Subcutaneous adipose tissue (tissue), 4 donors: ENCODE results near the gene MARCHF4. TPM values are rescaled to one million over a fixed set of nuclear protein-coding genes. Genes with fewer than 3 reads are reported as not detected.

Experiments
- total RNA-seq, 4 donors: library from RNA; depleted of rRNA; stranded (reverse); fragments of >200 nt; gene quantifications; one replicate each; pipeline ENCODE4 v1.1.0, GENCODE V29; 2016
- TF ChIP-seq, protein P1 (sequence below): fragments of 450-650 bp; IDR thresholded peaks from one replicate; pipeline ENCODE4 v1.5.1; 2016; ENCODE audit warnings: low read depth, mild to moderate bottlenecking, control low read depth, antibody characterized with exemption, moderate library complexity

MARCHF4 gene
- total RNA-seq, 4 donors from 2014 or later = not detected

DNA sequence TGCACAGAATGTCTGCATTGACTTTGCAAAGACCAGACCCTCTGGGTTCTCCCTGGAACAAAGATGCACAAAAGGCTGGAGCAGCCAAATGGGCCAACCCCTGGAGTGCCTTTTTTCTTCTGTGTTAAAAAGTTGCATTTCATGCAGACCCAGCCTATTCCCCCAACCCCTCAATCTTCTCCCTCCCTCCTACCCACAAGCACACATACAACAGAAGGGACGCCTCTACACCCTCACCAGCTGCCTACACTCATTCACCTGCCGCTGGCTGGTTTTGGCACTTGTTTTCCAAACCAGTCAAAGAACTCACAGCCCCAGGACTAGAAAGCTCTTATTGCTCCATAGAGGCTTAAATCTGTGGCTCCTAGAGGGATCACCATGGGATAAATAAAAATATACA is 16.6 kb downstream of the MARCHF4 start:
- TF ChIP-seq, protein P1, sequence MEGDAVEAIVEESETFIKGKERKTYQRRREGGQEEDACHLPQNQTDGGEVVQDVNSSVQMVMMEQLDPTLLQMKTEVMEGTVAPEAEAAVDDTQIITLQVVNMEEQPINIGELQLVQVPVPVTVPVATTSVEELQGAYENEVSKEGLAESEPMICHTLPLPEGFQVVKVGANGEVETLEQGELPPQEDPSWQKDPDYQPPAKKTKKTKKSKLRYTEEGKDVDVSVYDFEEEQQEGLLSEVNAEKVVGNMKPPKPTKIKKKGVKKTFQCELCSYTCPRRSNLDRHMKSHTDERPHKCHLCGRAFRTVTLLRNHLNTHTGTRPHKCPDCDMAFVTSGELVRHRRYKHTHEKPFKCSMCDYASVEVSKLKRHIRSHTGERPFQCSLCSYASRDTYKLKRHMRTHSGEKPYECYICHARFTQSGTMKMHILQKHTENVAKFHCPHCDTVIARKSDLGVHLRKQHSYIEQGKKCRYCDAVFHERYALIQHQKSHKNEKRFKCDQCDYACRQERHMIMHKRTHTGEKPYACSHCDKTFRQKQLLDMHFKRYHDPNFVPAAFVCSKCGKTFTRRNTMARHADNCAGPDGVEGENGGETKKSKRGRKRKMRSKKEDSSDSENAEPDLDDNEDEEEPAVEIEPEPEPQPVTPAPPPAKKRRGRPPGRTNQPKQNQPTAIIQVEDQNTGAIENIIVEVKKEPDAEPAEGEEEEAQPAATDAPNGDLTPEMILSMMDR = no peak

GRCh38 chr2:216354306-216354705 is 18.0 kb downstream of the MARCHF4 start:
- TF ChIP-seq, protein P1 = no peak

- TF ChIP-seq, protein P1 = no peak
Observed at GRCh38 chr2:216352653-216353270, 19.5 kb downstream of the MARCHF4 start.

DNA sequence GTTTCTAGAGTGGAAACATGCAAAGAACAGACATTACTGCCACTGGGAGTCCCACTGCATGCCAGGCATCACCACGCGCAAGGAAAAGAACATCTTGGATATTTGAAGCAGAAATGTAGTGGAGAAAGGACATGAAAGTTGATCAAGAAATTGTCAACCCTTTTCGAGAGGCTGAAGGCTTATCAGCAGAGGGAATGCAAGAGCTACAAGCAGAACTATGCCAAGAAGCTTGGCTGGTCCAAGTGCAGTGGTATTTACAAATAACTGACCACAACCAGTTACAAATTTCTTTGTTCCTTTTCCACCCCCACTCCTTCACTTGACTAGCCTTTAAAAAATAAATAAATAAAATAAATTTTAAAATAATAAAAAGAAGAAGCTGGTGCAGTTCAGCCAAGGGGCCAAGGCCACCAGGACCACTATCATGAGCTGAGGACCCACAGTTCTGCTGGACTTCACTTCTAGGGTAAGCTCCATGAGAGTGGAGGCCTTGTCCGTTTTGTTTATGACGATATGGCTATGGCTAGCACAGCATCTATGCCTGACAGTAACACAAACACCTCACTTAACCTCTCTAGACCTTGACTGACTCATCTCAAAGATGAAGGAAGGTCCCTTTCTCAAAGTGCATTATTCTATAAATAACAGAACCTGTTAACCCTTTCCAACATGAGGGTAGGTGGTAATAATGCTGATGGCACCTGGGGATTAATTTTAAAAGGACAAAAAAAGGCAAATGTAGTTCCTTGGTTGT is 20.9 kb downstream of the MARCHF4 start:
- TF ChIP-seq, protein P1 = no peak

- TF ChIP-seq, protein P1 = no peak
Observed at GRCh38 chr2:216350214-216350791, 22.0 kb downstream of the MARCHF4 start.

- TF ChIP-seq, protein P1 = no peak
Observed at GRCh38 chr2:216349366-216349765, 22.9 kb downstream of the MARCHF4 start.

DNA sequence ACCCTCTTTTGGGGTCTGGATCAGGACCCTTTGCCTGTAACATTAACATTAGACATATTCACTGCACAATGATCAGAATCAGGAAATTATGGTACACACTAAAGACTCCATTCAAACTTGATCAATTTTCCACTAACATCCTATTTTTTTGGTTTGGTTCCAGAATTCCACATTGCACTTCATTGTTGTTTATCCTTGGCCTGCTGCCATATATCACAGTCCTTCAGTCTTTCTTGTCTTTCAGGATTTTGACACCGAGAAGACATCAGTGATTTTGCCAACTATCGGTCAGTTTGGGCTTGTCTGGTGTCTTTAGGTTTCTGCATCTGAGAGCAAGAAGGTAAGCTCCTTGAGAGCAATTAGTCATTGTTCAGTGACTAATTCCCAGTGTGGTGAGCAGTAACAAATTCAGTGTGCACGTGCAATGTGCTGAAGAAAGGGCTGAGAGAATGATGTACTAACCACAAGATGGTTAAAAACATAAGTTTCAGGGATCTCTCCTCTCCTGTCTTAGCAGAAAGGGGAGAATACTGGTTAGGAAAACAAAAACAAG is 23.5 kb downstream of the MARCHF4 start:
- TF ChIP-seq, protein P1 = no peak
